ENCODE results near the gene SURF2.

The SURF2 gene

DNA sequence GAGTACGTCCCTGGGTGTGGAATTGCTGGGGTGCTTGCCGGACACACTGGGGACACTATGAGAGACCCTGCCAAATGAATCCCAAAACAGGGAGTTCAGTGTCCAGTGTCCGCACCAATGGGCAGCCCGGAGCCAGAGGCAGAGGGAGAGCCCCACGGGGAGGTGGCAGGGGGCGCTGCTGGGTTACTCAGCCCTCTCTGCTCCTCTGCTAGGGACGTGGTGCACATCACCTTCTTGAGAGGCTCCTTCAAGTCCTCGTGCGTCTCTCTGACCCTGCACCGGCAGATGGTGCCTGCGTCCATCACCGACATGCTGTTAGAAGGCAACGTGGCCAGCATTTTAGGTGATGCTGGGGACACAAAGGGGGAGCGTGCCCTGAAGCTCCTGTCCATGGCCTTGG lies 40.6 kb downstream of the SURF2 start:
- Histone ChIP-seq H3K4me3 (ENCODE audit: low read length) (no peak overlapping the region), H3K27me3 (ENCODE audit: control insufficient read depth, insufficient read depth, low read length) (peaks cover 46% of the 10 kb centered on the region), H3K4me1 (ENCODE audit: control insufficient read depth, insufficient read depth, low read length) (no peaks in the 10 kb centered on the region), H3K9me3 (replicated peaks; ENCODE audit: low read length) (no peaks in the 10 kb centered on the region), H3K9ac (ENCODE audit: low read depth, low read length) (no peak overlapping the region), H3K4me2 (ENCODE audit: low read length) (no peak overlapping the region), H3K36me3 (ENCODE audit: insufficient read depth, low read length) (no peaks in the 10 kb centered on the region)

DNA sequence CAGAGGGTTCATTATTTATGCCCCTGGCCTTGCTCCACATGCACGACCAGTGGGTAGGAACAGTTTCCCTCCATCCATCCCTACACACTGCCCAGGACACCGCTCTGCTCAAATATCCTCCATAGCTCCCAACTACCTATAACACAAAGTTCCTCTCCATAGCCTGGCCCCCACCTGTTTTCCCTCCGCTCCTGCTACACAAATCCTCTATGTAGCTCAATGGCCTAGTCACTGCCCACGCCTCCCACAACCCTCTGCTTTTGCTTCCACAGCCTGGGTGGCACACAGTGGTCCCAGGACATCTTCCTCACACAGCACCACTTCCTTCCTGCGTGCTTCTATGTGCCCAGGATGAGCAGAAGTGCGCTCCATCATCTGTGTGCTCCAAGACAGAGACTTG lies 41.0 kb downstream of the SURF2 start:
- H3K9me3 ChIP-seq (replicated peaks; ENCODE audit: low read length), result no peaks in the 10 kb centered on the region
- H3K9ac ChIP-seq (ENCODE audit: low read depth, low read length), result no peak overlapping the region
- peaks cover 46% of the 10 kb centered on the region for H3K27me3 ChIP-seq (ENCODE audit: control insufficient read depth, insufficient read depth, low read length)
- H3K4me2 ChIP-seq (ENCODE audit: low read length), result no peak overlapping the region
- H3K36me3 ChIP-seq (ENCODE audit: insufficient read depth, low read length), result no peaks in the 10 kb centered on the region
- no peaks in the 10 kb centered on the region for H3K4me1 ChIP-seq (ENCODE audit: control insufficient read depth, insufficient read depth, low read length)
- no peak overlapping the region for H3K4me3 ChIP-seq (ENCODE audit: low read length)

DNA sequence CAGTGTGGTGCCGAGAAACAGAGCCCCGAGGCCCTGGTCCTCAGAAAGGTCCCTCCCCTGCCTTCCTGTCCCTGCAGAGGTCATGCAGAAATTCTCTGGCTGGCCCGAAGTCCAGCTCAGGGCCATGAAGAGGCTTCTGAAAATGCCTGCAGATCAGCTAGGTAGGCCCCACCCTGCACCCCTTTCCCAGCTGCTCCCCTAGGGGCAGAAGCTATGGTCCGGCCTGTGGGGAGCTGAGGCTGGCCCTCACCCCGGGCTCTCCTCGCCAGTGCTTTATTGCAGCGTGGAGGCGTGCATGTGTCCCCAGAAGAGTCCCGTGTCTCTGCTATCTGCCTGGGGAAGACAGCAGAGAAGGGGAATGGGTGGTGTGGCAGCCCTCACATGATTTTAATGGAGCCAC lies 41.5 kb downstream of the SURF2 start:
- no peaks in the 10 kb centered on the region for H3K9me3 ChIP-seq (replicated peaks; ENCODE audit: low read length)
- H3K4me2 ChIP-seq (ENCODE audit: low read length), result no peak overlapping the region
- H3K36me3 ChIP-seq (ENCODE audit: insufficient read depth, low read length), result no peaks in the 10 kb centered on the region
- no peaks in the 10 kb centered on the region for H3K4me1 ChIP-seq (ENCODE audit: control insufficient read depth, insufficient read depth, low read length)
- H3K4me3 ChIP-seq (ENCODE audit: low read length), result no peak overlapping the region
- H3K27me3 ChIP-seq (ENCODE audit: control insufficient read depth, insufficient read depth, low read length), result peaks cover 46% of the 10 kb centered on the region
- H3K9ac ChIP-seq (ENCODE audit: low read depth, low read length), result no peak overlapping the region

DNA sequence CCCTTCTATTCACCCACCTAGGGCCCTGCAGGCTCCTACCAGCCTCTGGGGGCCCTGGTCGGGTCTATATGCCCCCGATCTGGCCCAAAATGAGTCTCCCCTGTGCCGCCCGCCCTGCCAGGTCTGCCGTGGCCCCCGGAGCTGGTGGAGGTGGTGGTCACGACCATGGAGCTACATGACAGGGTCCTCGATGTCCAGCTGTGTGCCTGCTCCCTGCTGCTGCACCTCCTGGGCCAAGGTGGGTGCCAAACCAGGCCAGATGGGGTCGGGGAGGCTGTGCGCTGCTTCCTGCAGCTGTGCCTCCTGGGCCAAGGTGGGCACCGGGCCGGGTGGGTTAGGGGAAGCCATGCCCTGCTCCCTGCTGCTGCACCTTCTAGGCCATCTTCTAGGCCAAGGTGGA lies 43.9 kb downstream of the SURF2 start:
- Histone ChIP-seq H3K36me3 (ENCODE audit: insufficient read depth, low read length) (peaks cover 8% of the 10 kb centered on the region), H3K27me3 (ENCODE audit: control insufficient read depth, insufficient read depth, low read length) (peaks cover 30% of the 10 kb centered on the region), H3K4me3 (ENCODE audit: low read length) (no peak overlapping the region), H3K4me2 (ENCODE audit: low read length) (no peak overlapping the region), H3K9me3 (replicated peaks; ENCODE audit: low read length) (no peaks in the 10 kb centered on the region), H3K9ac (ENCODE audit: low read depth, low read length) (no peak overlapping the region), H3K4me1 (ENCODE audit: control insufficient read depth, insufficient read depth, low read length) (no peaks in the 10 kb centered on the region)

DNA sequence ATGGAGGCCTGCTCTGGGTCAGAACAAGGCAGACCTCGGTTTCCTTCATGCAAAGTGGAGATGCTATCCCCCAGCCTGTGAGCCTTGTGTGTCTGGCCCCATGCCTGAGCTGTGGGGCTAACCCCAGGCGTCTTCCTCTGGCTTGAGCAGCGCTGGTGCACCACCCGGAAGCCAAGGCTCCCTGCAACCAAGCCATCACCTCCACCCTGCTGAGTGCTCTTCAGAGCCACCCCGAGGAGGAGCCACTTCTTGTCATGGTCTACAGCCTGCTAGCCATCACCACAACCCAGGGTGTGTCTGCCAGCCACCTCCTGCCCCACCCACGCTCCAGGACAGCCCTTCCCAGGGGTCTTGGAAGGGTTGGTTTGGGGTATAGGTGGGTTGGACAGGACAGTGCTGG lies 45.2 kb downstream of the SURF2 start:
- Histone ChIP-seq H3K9ac (ENCODE audit: low read depth, low read length) (no peak overlapping the region), H3K4me3 (ENCODE audit: low read length) (no peak overlapping the region), H3K27me3 (ENCODE audit: control insufficient read depth, insufficient read depth, low read length) (peaks cover 19% of the 10 kb centered on the region), H3K4me2 (ENCODE audit: low read length) (no peak overlapping the region), H3K9me3 (replicated peaks; ENCODE audit: low read length) (no peaks in the 10 kb centered on the region), H3K4me1 (ENCODE audit: control insufficient read depth, insufficient read depth, low read length) (peaks cover 7% of the 10 kb centered on the region), H3K36me3 (ENCODE audit: insufficient read depth, low read length) (peaks cover 21% of the 10 kb centered on the region)

DNA sequence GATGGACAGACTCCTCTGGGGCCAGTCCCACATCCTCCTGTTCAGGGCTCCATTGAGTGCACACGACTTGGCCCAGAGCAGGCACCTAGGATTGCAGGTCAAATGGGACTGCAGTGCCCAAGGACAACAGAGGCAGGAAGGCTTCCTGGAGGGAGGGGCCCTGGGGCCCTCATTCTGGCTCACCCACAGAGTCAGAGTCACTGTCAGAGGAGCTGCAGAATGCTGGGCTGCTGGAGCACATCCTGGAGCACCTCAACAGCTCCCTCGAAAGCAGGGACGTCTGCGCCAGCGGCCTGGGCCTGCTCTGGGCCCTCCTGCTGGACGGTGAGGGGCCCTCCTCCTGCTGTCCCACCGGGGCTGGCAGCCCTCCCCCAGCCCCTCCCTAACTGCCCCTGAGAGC lies 46.3 kb downstream of the SURF2 start:
- H3K9me3 ChIP-seq (replicated peaks; ENCODE audit: low read length), result no peaks in the 10 kb centered on the region
- H3K4me1 ChIP-seq (ENCODE audit: control insufficient read depth, insufficient read depth, low read length), result peaks cover 7% of the 10 kb centered on the region
- no peak overlapping the region for H3K4me2 ChIP-seq (ENCODE audit: low read length)
- H3K36me3 ChIP-seq (ENCODE audit: insufficient read depth, low read length), result peaks cover 31% of the 10 kb centered on the region
- H3K4me3 ChIP-seq (ENCODE audit: low read length), result no peak overlapping the region
- peaks cover 9% of the 10 kb centered on the region for H3K27me3 ChIP-seq (ENCODE audit: control insufficient read depth, insufficient read depth, low read length)
- no peak overlapping the region for H3K9ac ChIP-seq (ENCODE audit: low read depth, low read length)

DNA sequence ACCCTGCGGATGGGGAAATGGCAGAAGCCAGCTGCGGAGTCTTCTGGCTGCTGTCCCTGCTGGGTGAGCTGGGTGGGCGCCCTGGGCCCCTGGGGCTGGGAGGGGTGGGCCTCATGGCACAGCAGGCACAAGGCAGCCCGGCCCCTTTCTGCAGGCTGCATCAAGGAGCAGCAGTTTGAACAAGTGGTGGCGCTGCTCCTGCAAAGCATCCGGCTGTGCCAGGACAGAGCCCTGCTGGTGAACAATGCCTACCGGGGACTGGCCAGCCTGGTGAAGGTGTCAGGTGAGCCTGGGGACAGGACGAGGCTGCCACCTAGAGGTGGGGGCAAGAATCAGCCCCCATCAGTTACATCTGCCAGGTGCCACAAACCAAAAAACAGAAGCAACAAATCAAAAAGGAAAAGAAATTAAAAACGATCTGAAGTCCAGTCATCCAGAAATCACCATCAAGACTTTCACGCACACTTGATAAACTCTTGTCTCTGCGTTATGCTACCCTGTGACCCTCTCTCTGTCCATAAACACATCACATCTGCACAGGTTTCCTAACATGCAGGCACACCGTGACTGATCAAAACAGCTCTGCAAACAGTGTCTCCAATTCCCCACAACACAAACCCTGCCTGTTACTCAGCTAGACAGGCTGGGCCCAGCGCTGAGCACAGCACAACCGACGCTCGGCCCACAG lies 47.6 kb downstream of the SURF2 start:
- Histone ChIP-seq H3K4me2 (ENCODE audit: low read length) (no peak overlapping the region), H3K27me3 (ENCODE audit: control insufficient read depth, insufficient read depth, low read length) (no peaks in the 10 kb centered on the region), H3K4me1 (ENCODE audit: control insufficient read depth, insufficient read depth, low read length) (peaks cover 7% of the 10 kb centered on the region), H3K9ac (ENCODE audit: low read depth, low read length) (no peak overlapping the region), H3K36me3 (ENCODE audit: insufficient read depth, low read length) (peaks cover 39% of the 10 kb centered on the region), H3K4me3 (ENCODE audit: low read length) (no peak overlapping the region), H3K9me3 (replicated peaks; ENCODE audit: low read length) (no peaks in the 10 kb centered on the region)

DNA sequence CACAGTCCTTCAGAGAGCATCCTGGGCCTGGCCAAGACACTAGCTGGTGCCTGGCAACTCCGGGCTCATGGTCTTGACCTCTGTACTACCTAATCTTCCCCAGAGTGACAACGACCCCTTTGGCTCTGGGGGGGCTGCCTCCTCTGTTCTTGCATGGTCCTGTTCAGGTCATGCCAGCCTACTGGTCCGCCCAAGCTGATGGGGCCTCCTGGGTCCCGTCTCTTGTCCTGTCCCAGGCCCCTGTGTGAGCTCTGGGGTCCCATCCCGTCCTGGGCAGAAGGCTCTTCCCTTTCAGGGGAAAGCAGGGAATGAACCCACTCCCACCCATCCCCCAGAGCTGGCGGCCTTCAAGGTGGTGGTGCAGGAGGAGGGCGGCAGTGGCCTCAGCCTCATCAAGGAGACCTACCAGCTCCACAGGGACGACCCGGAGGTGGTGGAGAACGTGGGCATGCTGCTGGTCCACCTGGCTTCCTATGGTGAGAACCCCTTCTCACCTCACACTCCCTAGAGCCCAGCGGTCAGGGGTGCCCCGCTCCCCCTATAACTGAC lies 48.2 kb downstream of the SURF2 start:
- H3K4me2 ChIP-seq (ENCODE audit: low read length), result no peak overlapping the region
- no peak overlapping the region for H3K4me3 ChIP-seq (ENCODE audit: low read length)
- peaks cover 7% of the 10 kb centered on the region for H3K4me1 ChIP-seq (ENCODE audit: control insufficient read depth, insufficient read depth, low read length)
- H3K27me3 ChIP-seq (ENCODE audit: control insufficient read depth, insufficient read depth, low read length), result no peaks in the 10 kb centered on the region
- no peaks in the 10 kb centered on the region for H3K9me3 ChIP-seq (replicated peaks; ENCODE audit: low read length)
- H3K36me3 ChIP-seq (ENCODE audit: insufficient read depth, low read length), result peaks cover 44% of the 10 kb centered on the region
- H3K9ac ChIP-seq (ENCODE audit: low read depth, low read length), result no peak overlapping the region

DNA sequence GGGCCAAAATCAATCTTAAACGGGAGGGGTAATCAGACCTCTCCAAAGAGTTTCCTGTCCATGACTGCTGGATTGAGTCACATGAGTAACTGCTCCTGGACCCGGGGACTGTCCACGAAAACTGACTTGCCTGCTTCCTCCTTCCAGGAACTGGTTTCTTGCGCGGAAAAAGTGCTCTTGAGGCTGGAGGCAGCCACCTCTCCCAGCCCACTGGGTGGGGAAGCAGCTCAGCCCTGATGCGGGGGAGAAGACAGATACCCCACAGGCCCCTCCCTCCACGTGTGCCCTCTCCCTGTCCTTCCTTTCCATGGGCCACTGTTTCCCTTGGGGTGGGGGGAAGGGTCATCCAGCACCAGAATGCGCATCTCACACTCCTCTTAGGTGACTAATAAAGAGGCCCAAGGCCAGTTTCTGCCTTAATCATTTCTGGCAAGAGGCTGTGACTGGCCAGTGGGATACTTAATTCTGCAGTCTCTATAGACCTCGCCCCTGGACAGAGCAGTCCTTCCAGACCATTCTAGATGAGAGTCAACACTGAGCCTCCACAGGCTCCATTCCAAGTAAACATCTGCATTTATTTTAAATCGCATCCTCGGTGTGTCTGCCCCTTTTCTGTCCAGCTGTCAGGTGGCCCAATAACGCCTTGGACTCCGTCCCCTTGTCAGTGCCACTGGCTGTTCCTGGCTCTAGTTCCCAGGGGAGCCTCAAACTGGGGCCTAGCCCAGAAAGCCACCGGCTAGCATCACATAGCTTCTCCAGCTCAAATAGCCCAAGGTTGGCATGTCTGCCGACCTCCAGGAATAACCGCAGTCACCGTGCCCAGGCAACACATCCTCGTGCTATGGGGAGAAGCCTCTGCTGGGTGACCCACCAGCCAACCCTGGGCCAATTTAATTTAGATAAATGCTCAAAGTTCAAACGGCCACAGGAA lies 49.4 kb downstream of the SURF2 start:
- no peak overlapping the region for H3K4me2 ChIP-seq (ENCODE audit: low read length)
- H3K36me3 ChIP-seq (ENCODE audit: insufficient read depth, low read length), result peaks cover 55% of the 10 kb centered on the region
- H3K4me3 ChIP-seq (ENCODE audit: low read length), result no peak overlapping the region
- peaks cover 7% of the 10 kb centered on the region for H3K4me1 ChIP-seq (ENCODE audit: control insufficient read depth, insufficient read depth, low read length)
- H3K9ac ChIP-seq (ENCODE audit: low read depth, low read length), result no peak overlapping the region
- no peaks in the 10 kb centered on the region for H3K9me3 ChIP-seq (replicated peaks; ENCODE audit: low read length)
- no peaks in the 10 kb centered on the region for H3K27me3 ChIP-seq (ENCODE audit: control insufficient read depth, insufficient read depth, low read length)

DNA sequence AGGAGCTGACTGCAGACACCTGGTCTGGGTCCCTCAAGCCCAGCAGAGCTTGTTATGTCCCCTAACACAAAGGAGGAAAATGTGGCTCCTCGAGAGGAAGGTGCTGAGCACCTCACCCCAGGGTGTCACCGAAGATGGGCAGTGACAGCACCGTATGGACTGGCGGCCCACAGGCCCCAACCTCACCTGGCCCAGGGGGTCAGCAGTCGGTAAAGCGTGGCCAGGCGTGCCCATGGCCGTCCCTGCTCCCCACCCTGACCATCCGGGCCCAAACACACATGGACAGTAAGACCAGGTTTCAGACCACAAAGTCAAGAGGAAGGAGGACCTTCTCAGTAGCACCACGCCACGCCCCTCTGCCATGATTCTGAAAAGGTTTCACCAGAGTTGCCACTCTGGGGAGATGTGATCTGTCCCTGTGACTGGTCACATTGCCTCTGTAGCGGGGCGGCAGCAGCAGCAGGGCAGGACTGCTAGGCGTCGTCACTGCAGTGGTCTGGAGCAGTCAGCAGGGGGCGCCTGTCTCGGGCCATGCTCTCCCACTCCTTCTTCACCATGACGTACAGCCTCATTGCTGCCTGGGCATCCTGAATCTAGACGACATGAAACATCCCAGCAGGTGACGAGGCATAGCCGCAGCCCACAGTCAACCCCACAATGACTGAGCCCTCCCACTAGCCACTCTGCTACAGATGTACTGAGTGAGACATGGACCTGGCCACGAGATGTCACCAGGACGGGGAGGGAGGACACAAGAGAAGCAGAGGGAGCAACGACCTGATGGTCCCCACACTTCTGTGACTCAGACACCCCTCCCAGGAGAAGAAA lies 50.3 kb downstream of the SURF2 start:
- Histone ChIP-seq H3K9ac (ENCODE audit: low read depth, low read length) (no peak overlapping the region), H3K36me3 (ENCODE audit: insufficient read depth, low read length) (peaks cover 61% of the 10 kb centered on the region), H3K27me3 (ENCODE audit: control insufficient read depth, insufficient read depth, low read length) (no peaks in the 10 kb centered on the region), H3K4me3 (ENCODE audit: low read length) (no peak overlapping the region), H3K9me3 (replicated peaks; ENCODE audit: low read length) (no peaks in the 10 kb centered on the region), H3K4me1 (ENCODE audit: control insufficient read depth, insufficient read depth, low read length) (peaks cover 7% of the 10 kb centered on the region), H3K4me2 (ENCODE audit: low read length) (no peak overlapping the region)

DNA sequence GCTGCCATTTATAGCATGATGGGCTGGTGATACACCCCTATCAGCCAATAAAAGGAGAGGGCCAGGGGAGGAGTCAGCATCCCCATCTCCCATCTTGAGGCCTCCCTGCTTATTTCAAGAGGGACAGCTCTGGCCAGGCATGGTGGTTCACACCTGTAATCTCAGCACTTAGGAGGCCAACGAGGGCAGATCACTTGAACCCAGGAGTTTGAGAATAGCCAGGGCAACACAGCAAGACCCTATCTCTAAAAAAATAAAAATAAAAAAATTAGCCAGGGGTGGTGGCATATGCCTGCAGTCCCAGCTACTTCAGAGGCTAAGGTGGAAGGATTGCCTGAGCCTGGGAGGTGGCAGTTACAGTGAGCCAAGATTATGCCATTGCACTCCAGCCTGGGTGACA lies 51.7 kb downstream of the SURF2 start:
- no peak overlapping the region for H3K9ac ChIP-seq (ENCODE audit: low read depth, low read length)
- peaks cover 70% of the 10 kb centered on the region for H3K36me3 ChIP-seq (ENCODE audit: insufficient read depth, low read length)

More for the DNA sequence above, 51.7 kb downstream of the SURF2 start:
- Histone ChIP-seq H3K9me3 (replicated peaks; ENCODE audit: low read length) (no peaks in the 10 kb centered on the region), H3K4me3 (ENCODE audit: low read length) (no peak overlapping the region), H3K4me2 (ENCODE audit: low read length) (no peak overlapping the region), H3K4me1 (ENCODE audit: control insufficient read depth, insufficient read depth, low read length) (peaks cover 7% of the 10 kb centered on the region), H3K27me3 (ENCODE audit: control insufficient read depth, insufficient read depth, low read length) (no peaks in the 10 kb centered on the region)
